ENCODE data around the gene RAB10. TPM values are rescaled to one million over a fixed set of nuclear protein-coding genes. Genes with fewer than 3 reads are reported as not detected.

Gene RAB10
- total and polyA plus RNA-seq, 2 experiments from 2014 or later, result 100 to 122 TPM

DNA sequence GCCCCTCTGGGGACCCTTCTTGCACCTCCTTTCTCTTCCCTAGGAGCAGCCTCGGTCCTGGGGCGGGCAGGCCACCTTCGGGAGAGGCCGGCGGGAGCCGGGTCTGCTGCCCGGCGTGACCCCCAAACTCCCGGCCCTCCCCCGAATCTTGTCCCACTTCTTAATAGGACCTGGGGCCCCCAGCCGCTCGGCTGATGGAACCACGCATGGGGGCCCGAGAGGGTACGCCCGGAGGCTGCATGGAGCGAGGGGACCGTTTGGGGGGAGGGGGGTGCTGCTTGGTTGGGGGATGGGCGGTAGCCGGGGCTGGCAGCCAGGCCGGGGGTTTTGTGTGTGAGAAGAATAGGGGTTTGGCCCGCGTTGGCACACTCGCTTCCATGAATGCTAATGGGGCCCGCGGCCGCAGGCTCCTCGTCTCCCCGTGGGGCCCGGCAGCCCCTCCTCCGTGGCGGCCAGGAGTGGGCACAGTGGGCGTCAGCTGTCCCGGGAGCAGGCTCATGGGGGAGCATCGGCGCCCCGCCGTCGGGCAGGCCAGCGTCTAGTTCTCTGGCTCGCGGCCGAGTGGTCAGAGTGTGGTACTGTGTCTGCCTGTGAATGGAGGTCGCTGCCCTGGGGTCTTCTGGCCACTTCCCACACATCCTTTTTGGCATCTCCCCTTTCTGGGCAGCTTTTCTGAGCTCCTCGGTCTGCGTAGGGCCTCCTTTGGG, 140.0 kb downstream of the RAB10 start:
- Histone ChIP-seq H3K4me2 (peak overlapping the region; percentile 97), H3K27ac (no peak overlapping the region), H2AFZ (peak overlapping the region; percentile 63), H3K4me1 (ENCODE audit: insufficient read depth) (peaks cover 4% of the 10 kb centered on the region), H3K9me2 (replicated peaks; ENCODE audit: insufficient read depth) (no peaks in the 10 kb centered on the region), H3K9me3 (ENCODE audit: low read depth) (no peaks in the 10 kb centered on the region), H3K79me2 (no peaks in the 10 kb centered on the region), H3K36me3 (replicated peaks; ENCODE audit: insufficient read depth, low read depth) (no peaks in the 10 kb centered on the region), H3K4me3 (peak overlapping the region; percentile 33), H3K27me3 (peaks cover 12% of the 10 kb centered on the region), H4K20me1 (ENCODE audit: insufficient read depth, poor library complexity, severe bottlenecking) (no peaks in the 10 kb centered on the region)
- WGBS (ENCODE audit: low lambda C conversion rate, missing lambda C conversion rate), result 18% methylated on average over 26 of the region's 46 CpGs
- DNase-seq (ENCODE audit: low spot score), result no peak
- no peak for TF ChIP-seq CTCF (IDR thresholded peaks at IDR 0.05; ENCODE audit: poor library complexity)
- TF ChIP-seq EZH2 (IDR thresholded peaks at IDR 0.05; ENCODE audit: borderline replicate concordance), result peak; percentile 73

DNA sequence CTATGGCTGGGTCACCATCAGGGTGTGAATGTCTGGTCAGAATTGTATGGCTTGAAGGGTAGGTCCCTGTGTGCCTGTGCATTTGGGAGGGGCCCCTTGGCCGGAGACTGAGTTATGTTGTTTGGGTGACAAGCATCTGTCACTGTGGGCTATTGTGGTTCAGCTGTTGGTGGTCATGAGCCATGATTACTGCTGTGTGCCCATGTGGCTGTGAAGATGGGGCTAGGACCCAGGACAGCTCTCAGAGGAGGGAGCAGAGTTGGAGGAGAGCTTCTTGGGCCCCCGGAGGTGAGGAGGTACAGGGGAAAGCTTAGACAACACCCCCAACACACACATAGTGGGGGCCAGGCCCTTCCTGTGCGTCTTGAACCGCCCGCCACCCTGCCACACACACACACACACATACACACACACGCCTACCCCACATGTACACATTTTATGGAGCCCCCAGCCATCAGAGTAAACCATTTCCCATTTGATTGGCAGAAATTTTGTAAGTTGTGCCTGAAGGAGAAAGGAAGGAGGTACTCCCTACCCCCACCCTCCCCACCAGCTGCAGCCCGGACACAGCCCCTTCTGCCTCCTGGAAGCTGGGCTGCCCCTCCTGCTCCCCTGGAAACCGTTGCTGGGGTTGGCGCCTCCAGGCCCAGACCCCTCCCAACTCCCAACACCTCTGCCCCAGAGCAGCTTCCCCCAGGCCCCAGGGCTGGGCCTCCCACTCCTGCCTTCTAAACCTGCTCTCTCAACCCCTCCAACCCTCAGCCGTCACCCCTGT, 141.0 kb downstream of the RAB10 start:
- no peak for DNase-seq (ENCODE audit: low spot score)
- no peaks in the 10 kb centered on the region for H3K36me3 ChIP-seq (replicated peaks; ENCODE audit: insufficient read depth, low read depth)
- H3K4me1 ChIP-seq (ENCODE audit: insufficient read depth), result peaks cover 9% of the 10 kb centered on the region
- H3K27me3 ChIP-seq, result peaks cover 12% of the 10 kb centered on the region
- no peak overlapping the region for H2AFZ ChIP-seq
- WGBS (ENCODE audit: low lambda C conversion rate, missing lambda C conversion rate), result 72% methylated on average over 9 of the region's 10 CpGs
- H3K79me2 ChIP-seq, result no peaks in the 10 kb centered on the region
- no peaks in the 10 kb centered on the region for H3K9me2 ChIP-seq (replicated peaks; ENCODE audit: insufficient read depth)
- H3K4me2 ChIP-seq, result peak overlapping the region; percentile 97
- H3K27ac ChIP-seq, result no peak overlapping the region
- no peak for TF ChIP-seq EZH2phosphoT487 (IDR thresholded peaks at IDR 0.05; ENCODE audit: low read depth, severe bottlenecking, unreplicated experiment)
- no peaks in the 10 kb centered on the region for H3K9me3 ChIP-seq (ENCODE audit: low read depth)
- no peaks in the 10 kb centered on the region for H4K20me1 ChIP-seq (ENCODE audit: insufficient read depth, poor library complexity, severe bottlenecking)
- no peak overlapping the region for H3K4me3 ChIP-seq

DNA sequence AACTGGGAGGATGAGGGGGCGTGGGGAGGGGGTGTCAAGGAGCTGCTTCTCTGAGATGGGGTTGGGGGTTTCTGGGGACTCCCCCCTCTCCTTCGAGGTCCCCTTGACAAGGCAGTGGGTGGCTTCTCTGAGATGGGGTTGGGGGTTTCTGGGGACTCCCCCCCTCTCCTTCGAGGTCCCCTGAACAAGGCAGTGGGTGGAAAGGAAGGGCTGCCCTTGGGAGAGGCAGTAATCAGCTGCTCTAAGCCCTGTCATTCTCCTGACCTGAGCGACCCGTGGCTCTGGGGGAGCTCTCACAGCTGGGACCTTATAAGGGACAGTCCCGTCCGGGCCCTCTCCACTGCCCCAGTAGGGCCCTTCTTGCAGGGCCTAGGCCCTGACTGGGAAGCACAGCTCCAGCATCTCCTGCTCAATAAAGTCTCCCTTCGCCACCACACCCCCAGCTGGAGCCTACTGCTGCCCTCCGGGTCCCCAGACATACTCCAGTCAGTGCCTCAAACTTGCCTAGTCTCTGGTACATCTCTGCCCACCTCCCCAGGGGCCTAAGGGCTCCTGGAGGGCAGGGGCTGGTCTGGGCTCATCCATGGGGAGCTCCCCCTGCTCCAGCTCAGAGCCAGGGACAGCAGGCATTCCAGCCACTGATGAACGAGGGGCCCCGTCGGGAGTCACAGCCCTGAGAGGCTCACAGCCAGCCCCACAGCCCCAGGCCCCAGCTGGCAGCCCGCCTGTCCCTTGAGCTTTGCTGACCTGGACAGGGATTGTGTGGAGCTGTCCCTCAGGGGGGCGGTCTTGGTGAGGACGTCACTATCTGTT, 141.8 kb downstream of the RAB10 start:
- H3K4me1 ChIP-seq (ENCODE audit: insufficient read depth), result peaks cover 9% of the 10 kb centered on the region
- no peak overlapping the region for H2AFZ ChIP-seq
- no peaks in the 10 kb centered on the region for H3K9me3 ChIP-seq (ENCODE audit: low read depth)
- H3K79me2 ChIP-seq, result no peaks in the 10 kb centered on the region
- H3K27ac ChIP-seq, result no peak overlapping the region
- H3K36me3 ChIP-seq (replicated peaks; ENCODE audit: insufficient read depth, low read depth), result no peaks in the 10 kb centered on the region
- peak overlapping the region; percentile 97 for H3K4me2 ChIP-seq
- H4K20me1 ChIP-seq (ENCODE audit: insufficient read depth, poor library complexity, severe bottlenecking), result no peaks in the 10 kb centered on the region
- DNase-seq (ENCODE audit: low spot score), result no peak
- WGBS (ENCODE audit: low lambda C conversion rate, missing lambda C conversion rate), result 64% methylated on average over 14 of the region's 15 CpGs
- H3K4me3 ChIP-seq, result no peak overlapping the region
- TF ChIP-seq EZH2 (IDR thresholded peaks at IDR 0.05; ENCODE audit: borderline replicate concordance) (no peak), EZH2phosphoT487 (IDR thresholded peaks at IDR 0.05; ENCODE audit: low read depth, severe bottlenecking, unreplicated experiment) (no peak), CTCF (IDR thresholded peaks at IDR 0.05; ENCODE audit: poor library complexity) (no peak)
- H3K27me3 ChIP-seq, result peaks cover 12% of the 10 kb centered on the region
- H3K9me2 ChIP-seq (replicated peaks; ENCODE audit: insufficient read depth), result no peaks in the 10 kb centered on the region

Measured in hepatocyte (in vitro differentiated cells).